ENCODE measurements around the gene WBP1. TPM values are rescaled to one million over a fixed set of nuclear protein-coding genes. Genes with fewer than 3 reads are reported as not detected.

The WBP1 gene
- total RNA-seq (2022; extraction: Qiagen RNA extraction; ENCODE audit: low read depth), result 51.5 to 88.6 TPM (median 83.1 TPM) in 5 replicates

DNA sequence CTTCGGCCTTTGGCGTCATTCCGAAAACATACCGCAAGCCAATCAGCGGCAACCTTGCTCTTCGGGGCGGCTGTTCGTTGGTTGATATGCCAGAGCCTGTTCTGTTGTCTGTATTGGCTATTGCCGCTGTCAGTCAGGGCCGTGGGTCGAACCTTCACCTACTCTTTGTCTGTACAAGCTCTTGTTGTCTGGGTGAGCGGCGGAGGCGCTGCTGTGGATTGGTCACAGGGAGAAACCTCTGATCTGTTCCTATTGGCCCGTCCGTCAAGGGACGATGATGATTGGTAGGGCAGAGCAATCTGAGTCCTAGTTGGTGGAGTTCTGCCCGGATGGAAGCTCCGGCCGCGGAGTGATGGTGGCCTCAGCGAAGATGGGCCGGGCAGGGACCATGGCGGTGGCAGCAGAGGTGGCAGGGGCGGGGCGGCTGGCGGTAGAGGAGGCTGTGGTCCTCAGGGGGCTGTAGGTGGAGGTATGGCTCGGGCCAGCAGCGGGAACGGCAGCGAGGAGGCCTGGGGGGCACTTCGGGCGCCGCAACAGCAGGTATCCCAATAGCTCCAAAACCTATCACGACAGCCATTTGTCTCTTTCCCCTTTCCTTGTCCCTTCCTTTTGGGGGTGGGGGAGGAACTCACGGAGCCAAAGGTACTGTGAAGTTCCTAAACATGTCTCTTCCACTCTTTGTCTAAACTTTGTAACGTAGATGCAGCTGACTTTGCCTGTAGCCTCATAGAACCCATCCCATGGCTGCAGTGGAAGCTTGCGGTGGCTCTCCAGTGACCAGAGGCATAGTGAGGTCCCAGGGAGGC, at the start of gene WBP1:
Gene WBP1, plus strand, starts transcription at position 307 of the 806 bp plus-strand sequence. Its CDS starts 165 bp downstream, at position 472.

DNA sequence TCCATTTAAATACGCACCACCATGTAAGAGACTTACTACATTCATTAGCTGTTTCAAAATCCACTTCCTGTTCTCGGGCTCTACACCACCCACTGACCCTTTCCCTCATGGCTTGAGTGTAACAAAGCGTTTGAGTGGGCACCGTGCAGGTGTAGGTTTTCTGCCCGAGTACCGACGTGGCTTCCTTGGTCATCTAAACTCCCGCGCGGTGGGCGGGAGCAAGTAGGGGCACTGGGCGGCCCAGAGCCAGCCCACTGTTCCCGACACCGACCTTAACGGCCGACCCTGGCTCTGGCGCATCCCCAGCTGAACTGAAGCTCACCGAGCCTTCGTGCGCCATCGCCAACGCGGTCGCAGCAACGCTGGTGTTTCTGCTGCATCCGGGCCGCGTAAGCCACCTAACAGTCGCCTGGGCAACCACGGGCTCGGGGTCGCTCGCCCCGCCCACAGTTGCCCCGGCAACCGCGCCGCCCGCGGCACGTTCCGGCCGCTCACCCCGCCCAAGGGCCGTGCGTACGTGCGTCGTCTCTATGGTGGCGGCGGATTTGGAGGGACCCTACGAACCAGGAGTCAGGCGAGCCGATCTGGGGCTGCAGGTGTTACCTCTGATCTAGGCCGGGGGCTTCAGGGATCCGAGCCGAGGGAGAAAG, 36.9 kb upstream of the WBP1 start, which contains the start of the genes C2orf81 and WDR54:
Gene C2orf81, minus strand, starts transcription at position 399 of the 650 bp plus-strand sequence. Its CDS starts 59 bp downstream, at position 340.
Gene WDR54, plus strand, starts transcription at position 510 of the 650 bp plus-strand sequence. CDS start 424 bp downstream, outside the sequence.

DNA sequence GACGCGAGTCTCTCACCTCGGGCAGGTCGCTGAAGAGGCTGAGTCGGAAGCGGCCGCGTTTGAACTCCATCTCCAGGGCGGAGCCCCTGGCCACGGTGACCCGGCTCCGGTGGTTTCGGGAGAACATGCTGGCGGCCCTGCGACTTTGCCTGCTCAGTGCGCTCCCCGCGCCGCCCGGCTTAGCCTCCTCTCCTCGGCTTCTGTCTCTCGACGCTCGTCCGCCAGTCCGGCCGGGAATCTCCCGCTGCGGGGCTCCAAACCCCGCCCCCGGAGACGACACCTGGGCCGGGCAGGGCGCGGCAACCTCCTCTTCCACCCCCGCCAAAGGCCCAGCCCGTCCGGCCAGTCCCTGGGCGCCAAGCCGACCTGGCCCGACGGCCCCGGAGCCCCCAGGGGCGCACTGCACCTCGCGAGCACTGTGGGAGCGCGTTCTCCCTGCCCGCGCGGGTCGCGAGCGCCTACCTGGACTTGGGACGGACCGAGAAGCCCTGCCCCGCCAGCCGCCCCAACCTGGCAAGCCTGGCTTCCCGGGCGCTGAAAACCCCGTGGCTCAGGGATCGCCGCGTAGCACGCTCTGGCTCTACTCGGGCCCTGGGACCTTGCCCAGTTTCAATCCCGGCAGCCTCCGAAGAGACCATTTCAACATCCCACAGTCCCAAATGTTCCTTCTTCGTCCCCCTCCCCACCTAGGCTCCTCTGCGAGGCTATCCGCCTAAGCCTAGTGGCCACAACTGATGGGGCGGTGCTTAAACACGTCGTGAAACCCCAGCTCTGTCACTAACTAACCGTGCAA, 16.4 kb upstream of the WBP1 start, which contains the start of gene RTKN:
Gene RTKN, minus strand, starts transcription at position 248 of the 793 bp plus-strand sequence. Its CDS starts 121 bp downstream, at position 127.

DNA sequence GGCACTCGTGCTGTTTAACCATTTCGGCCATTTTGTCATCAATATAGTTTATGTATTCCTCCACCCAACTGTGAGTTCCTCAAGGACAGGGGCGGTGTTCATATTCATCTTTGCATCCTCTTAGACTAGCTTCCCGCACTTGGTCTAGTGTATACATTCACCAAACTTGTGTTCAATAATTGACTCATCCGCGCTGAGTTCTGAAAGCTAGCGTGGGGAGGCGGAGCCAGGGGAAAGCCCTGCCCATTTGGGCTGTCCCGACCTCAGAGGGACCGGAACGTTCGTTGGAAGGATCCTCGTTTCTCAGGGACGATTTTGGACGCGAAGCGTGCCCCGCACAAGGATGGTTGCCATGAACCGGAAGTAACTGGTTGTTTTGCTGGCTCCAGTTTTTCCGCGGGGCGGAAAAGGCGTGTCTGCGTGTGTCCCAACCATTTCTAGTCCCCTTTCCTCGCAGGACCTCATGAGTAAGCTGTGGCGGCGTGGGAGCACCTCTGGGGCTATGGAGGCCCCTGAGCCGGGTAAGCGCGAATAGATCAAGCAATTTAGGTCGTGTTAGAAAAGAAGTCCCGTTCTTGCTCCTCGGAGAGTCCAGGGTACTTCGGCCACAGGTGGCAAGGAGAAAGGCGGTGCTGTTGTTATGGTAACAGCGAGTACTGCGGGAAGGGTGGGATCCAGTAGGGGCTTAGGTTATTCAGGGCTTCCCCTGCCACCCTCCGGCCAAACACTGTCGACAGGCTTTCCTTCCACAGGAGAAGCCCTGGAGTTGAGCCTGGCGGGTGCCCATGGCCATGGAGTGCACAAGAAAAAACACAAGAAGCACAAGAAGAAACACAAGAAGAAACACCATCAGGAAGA, 3.4 kb upstream of the WBP1 start, which contains the start of gene INO80B:
Gene INO80B, plus strand, starts transcription at position 434 of the 858 bp plus-strand sequence. Its CDS starts 30 bp downstream, at position 464.

DNA sequence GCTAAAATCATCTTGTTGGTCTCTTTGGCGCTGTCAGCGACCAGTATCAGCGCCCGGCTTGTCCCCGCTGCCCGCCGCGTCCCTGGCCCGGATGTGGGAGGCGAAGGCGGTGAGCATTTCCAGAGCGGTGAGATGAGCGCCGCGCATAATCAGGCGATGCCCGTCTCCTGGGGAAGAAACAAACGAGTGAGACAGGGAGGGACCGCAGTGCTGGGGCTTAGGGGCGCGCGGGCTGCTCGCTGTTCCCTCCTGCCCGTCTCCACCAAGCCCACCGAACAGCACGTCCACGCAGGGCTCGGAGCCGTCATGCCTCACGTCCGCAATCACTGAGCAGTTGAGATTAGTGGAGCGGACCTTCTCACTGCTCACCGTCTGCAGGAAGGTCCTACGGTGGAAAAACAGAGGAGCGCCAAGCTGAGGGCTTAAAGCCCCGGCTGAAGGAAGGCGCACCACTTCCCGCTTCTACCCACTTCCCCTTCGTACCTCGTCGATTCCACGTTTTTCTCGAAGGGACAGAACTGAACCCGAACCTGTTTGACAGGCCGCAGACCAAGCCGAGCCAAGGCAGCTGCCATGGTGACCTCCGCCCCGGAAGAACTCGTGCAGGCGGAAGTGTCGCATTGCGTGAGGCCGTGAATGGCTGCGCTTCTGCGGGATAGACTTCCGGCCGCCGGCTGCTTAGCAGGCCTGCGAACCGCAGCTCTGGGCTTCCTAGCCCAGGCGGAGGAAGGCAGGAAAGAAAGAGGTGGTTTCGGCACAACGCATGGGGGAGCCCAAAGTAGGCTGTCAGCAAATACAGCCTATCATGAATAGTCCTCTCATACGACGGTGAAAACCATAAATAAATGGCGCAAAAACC, 14.1 kb downstream of the WBP1 start, which contains the start of gene MRPL53:
Gene MRPL53, minus strand, starts transcription at position 595 of the 859 bp plus-strand sequence. Its CDS starts 20 bp downstream, at position 575.

DNA sequence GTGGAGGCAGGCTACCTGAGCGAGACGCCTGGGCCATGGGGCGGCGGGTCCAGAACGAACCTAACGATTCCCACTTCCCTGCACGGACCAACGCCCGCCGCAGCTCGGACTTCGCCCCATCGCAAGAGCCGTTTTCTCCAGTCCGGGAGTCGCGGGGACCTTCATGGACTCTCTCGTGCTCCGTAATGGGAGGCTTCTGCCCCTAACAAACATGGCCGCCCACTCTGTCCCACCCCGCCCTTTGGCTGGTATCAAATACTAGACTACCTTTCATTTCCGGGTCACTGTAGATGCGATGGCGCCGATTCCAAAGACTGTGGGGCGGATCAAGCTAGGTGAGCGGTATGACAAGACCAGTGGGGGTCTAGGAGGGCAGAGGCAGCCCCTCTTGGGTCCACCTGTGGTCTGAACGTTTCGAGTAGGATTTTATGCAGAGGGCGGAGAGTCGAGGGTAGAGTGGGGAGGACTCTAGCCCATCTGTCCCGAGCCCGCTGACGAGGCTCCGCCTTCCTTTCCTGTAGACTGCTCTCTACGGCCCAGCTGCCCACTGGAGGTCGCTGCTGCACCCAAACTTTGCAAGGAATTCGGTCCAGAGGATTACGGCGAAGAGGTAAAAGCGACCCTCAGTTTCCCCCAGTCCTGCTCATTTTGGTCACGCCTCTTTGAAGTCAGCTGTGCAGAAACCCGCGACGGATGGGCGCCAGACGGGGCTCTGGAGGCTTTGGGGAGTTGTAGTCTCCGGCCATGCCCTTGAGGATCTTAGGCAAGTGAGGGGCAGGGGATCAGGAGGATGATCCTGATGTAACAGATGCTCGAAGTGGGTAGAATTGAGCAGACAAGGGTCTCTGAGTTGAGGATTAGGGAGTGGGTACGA, 24.8 kb downstream of the WBP1 start, which contains the start of the genes CCDC142 and TTC31:
Gene CCDC142, minus strand, starts transcription at position 198 of the 874 bp plus-strand sequence. Its CDS starts 161 bp downstream, at position 37.
Gene TTC31, plus strand, starts transcription at position 281 of the 874 bp plus-strand sequence. Its CDS starts 15 bp downstream, at position 296.

DNA sequence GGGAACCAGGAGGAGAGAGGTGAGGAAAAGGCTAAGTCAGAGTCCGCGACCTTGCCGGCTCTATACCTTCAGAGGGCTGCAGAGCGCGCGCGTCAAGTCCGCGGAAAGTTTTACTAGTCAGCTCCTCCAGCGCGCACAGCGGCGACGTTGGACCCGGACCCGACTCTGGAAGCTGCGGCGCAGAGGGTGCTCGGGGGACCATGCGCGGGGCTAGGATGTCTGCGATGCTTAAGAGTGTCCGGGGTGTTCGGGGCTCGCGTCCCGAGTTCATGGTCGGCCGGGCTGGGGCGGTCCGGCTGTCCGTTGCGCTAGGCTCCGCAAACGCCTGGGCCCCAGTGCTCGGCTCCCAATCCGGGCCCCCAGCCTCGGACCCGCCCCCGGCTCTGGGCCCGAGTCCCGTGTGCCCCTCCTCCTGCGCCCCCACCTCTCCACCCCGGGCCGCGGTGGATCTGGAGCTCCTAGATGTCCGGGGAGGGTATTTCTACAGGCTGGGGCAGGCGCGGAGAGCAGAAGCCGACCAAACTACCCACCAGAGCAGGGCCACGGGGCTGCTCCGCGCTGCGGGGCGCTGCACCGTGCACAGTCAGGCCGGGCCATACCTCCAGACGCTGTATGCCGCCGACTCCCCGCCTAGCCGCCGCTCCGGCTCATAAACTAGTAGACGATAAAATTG, 41.2 kb downstream of the WBP1 start, which contains the start of gene LBX2:
Gene LBX2, minus strand, starts transcription at position 337 of the 673 bp plus-strand sequence. Its CDS starts 66 bp downstream, at position 271.

DNA sequence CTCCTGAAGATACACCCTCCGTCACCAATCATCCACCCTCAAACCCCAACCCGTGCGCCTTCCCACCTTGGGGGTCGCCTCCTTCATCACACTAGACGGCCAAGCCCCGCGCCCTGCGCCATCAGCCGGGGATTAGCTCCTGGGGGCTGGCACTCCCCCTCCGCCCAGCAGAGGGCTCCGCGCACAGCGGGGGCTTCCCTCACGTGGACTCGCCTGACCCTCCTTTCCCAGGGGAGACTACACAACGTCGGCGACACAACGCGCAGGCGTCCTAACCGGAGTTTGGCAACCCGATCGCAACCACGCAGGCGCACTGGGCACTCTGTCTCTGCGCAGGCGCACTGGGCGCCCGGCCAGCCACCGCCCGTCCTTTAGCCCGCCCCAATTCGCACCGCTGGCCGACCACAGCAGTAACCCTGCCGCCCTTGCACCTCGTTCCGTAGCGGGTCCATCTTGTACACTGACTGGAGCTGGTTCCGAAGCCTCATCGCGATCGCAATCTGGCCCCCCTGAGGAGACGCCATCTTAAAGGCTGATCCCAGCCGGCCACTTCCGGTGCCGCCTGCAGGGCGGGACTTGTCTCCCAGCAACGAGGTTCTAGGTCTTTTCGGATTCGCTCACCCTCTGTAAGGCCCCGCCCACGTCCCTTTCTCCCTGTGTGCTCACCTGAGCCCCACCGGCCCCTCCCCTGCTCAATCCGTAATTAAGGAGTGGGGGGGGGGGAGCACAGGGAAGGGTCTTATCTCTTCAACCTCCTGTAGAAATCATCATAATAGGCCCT, 49.1 kb downstream of the WBP1 start, which contains the start of gene PCGF1:
Gene PCGF1, minus strand, starts transcription at position 551 of the 781 bp plus-strand sequence. Its CDS starts 27 bp downstream, at position 524.

Other genes with a start within 250 kb of the WBP1 start
- 0.14 to 0.40 TPM (median 0.21 TPM) in 5 replicates for gene SLC4A5, start 115.0 kb upstream of the WBP1 start, total RNA-seq (2022; extraction: Qiagen RNA extraction; ENCODE audit: low read depth)
- 101 to 149 TPM (median 140 TPM) in 5 replicates for gene DCTN1, start 78.1 kb upstream of the WBP1 start, total RNA-seq (2022; extraction: Qiagen RNA extraction; ENCODE audit: low read depth)
- 2.8 to 4.7 TPM (median 3.5 TPM) in 5 replicates for gene C2orf81, start 36.8 kb upstream of the WBP1 start, total RNA-seq (2022; extraction: Qiagen RNA extraction; ENCODE audit: low read depth)
- 72.5 to 92.0 TPM (median 82.3 TPM) in 5 replicates for gene WDR54, start 36.7 kb upstream of the WBP1 start, total RNA-seq (2022; extraction: Qiagen RNA extraction; ENCODE audit: low read depth)
- 19.2 to 26.3 TPM (median 21.2 TPM) in 5 replicates for gene RTKN, start 16.5 kb upstream of the WBP1 start, total RNA-seq (2022; extraction: Qiagen RNA extraction; ENCODE audit: low read depth)
- gene INO80B, start 3.4 kb upstream of the WBP1 start, total RNA-seq (2022; extraction: Qiagen RNA extraction; ENCODE audit: low read depth), result 52.2 to 58.2 TPM (median 54.4 TPM) in 5 replicates
- 40.8 to 55.0 TPM (median 49.5 TPM) in 5 replicates for gene MOGS, start 6.9 kb downstream of the WBP1 start, total RNA-seq (2022; extraction: Qiagen RNA extraction; ENCODE audit: low read depth)
- 99.0 to 157 TPM (median 138 TPM) in 5 replicates for gene MRPL53, start 14.2 kb downstream of the WBP1 start, total RNA-seq (2022; extraction: Qiagen RNA extraction; ENCODE audit: low read depth)
- 12.3 to 16.8 TPM (median 15.4 TPM) in 5 replicates for gene CCDC142, start 24.6 kb downstream of the WBP1 start, total RNA-seq (2022; extraction: Qiagen RNA extraction; ENCODE audit: low read depth)
- 15.1 to 18.4 TPM (median 15.3 TPM) in 5 replicates for gene TTC31, start 24.6 kb downstream of the WBP1 start, total RNA-seq (2022; extraction: Qiagen RNA extraction; ENCODE audit: low read depth)
- gene LBX2, start 41.2 kb downstream of the WBP1 start, total RNA-seq (2022; extraction: Qiagen RNA extraction; ENCODE audit: low read depth), result 3.0 to 4.0 TPM (median 3.5 TPM) in 5 replicates
- gene PCGF1, start 49.3 kb downstream of the WBP1 start, total RNA-seq (2022; extraction: Qiagen RNA extraction; ENCODE audit: low read depth), result 33.4 to 36.3 TPM (median 35.3 TPM) in 5 replicates
- 0.12 to 0.54 TPM (median 0.29 TPM) in 5 replicates for gene TLX2, start 56.0 kb downstream of the WBP1 start, total RNA-seq (2022; extraction: Qiagen RNA extraction; ENCODE audit: low read depth)
- 0.09 to 0.22 TPM (median 0.13 TPM) in 5 replicates for gene DQX1, start 67.8 kb downstream of the WBP1 start, total RNA-seq (2022; extraction: Qiagen RNA extraction; ENCODE audit: low read depth)
- 194 to 263 TPM (median 246 TPM) in 5 replicates for gene AUP1, start 71.3 kb downstream of the WBP1 start, total RNA-seq (2022; extraction: Qiagen RNA extraction; ENCODE audit: low read depth)
- 32.0 to 46.8 TPM (median 42.8 TPM) in 5 replicates for gene HTRA2, start 71.5 kb downstream of the WBP1 start, total RNA-seq (2022; extraction: Qiagen RNA extraction; ENCODE audit: low read depth)
- gene LOXL3, start 95.5 kb downstream of the WBP1 start, total RNA-seq (2022; extraction: Qiagen RNA extraction; ENCODE audit: low read depth), result 0.32 to 0.65 TPM (median 0.45 TPM) in 5 replicates
- 3.5 to 5.9 TPM (median 4.2 TPM) in 5 replicates for gene DOK1, start 96.3 kb downstream of the WBP1 start, total RNA-seq (2022; extraction: Qiagen RNA extraction; ENCODE audit: low read depth)
- not detected in 5 replicates for gene M1AP, start 189.9 kb downstream of the WBP1 start, total RNA-seq (2022; extraction: Qiagen RNA extraction; ENCODE audit: low read depth)
- 8.8 to 11.7 TPM (median 9.6 TPM) in 5 replicates for gene SEMA4F, start 195.8 kb downstream of the WBP1 start, total RNA-seq (2022; extraction: Qiagen RNA extraction; ENCODE audit: low read depth)

Data from A549 treated with CpdA at 1 μM for 4 hours (cell line).